H9 (cell line): ENCODE measurements around the gene PDE6D. TPM values are rescaled to one million over a fixed set of nuclear protein-coding genes. Genes with fewer than 3 reads are reported as not detected.
A peak's percentile ranks its signal among the peaks of the same experiment; 100 is the strongest.

Experiments
- DNase-seq: peaks from one replicate; pipeline ENCODE4 v3.0.0-alpha.2; 2017
- H2AFZ ChIP-seq: one replicate; pipeline ENCODE4 v1.6.1; 2013; ENCODE audit warnings: mild to moderate bottlenecking, low read length, control low read depth, moderate library complexity
- H2AK5ac ChIP-seq: 2 replicates; pipeline ENCODE4 v1.6.1; 2013; ENCODE audit warnings: low read length, control low read depth, mixed read lengths; ENCODE audit not compliant: insufficient read length
- H2BK120ac ChIP-seq: one replicate; pipeline ENCODE4 v1.6.1; 2013; ENCODE audit warnings: low read depth, mild to moderate bottlenecking, low read length, control low read depth, inconsistent platforms; ENCODE audit not compliant: poor library complexity, severe bottlenecking
- H2BK12ac ChIP-seq: 2 replicates; pipeline ENCODE4 v1.6.1; 2013; ENCODE audit warnings: low read length, control low read depth, mixed read lengths, low read depth; ENCODE audit not compliant: insufficient read length
- H2BK15ac ChIP-seq: 2 replicates; pipeline ENCODE4 v1.6.1; 2013; ENCODE audit warnings: low read depth, low read length, control low read depth
- H2BK20ac ChIP-seq: one replicate; pipeline ENCODE4 v1.6.1; 2013; ENCODE audit warnings: low read depth, mild to moderate bottlenecking, low read length, control low read depth, inconsistent platforms; ENCODE audit not compliant: poor library complexity, severe bottlenecking
- H2BK5ac ChIP-seq: 2 replicates; pipeline ENCODE4 v1.6.1; 2013; ENCODE audit warnings: low read length, control low read depth, mixed read lengths; ENCODE audit not compliant: insufficient read length
- H3K14ac ChIP-seq: 2 replicates; pipeline ENCODE4 v1.6.1; 2013; ENCODE audit warnings: low read length, control low read depth; ENCODE audit not compliant: insufficient read depth
- H3K18ac ChIP-seq: 2 replicates; pipeline ENCODE4 v1.6.1; 2013; ENCODE audit warnings: low read depth, mild to moderate bottlenecking, mixed read lengths, low read length, control low read depth; ENCODE audit not compliant: insufficient read length
- H3K23ac ChIP-seq: 2 replicates; pipeline ENCODE4 v1.6.1; 2013; ENCODE audit warnings: low read length, control low read depth, mixed read lengths, low read depth; ENCODE audit not compliant: insufficient read length
- H3K23me2 ChIP-seq: 2 replicates; pipeline ENCODE4 v1.6.1; 2013; ENCODE audit warnings: low read depth, mild to moderate bottlenecking, mixed read lengths, low read length, control low read depth; ENCODE audit not compliant: insufficient read length, poor library complexity, severe bottlenecking
- H3K27ac ChIP-seq: 2 replicates; pipeline ENCODE4 v1.5.1; 2013; ENCODE audit warnings: low read length, control low read depth, mixed read lengths, low read depth; ENCODE audit not compliant: insufficient read length
- H3K27me3 ChIP-seq: 2 replicates; pipeline ENCODE4 v1.6.1; 2013; ENCODE audit warnings: low read length, control low read depth, inconsistent platforms; ENCODE audit not compliant: insufficient read depth
- H3K4ac ChIP-seq: 2 replicates; pipeline ENCODE4 v1.6.1; 2013; ENCODE audit warnings: low read depth, mild to moderate bottlenecking, control low read depth, inconsistent platforms, low read length, moderate library complexity
- H3K4me1 ChIP-seq: 2 replicates; pipeline ENCODE4 v1.6.1; 2013; ENCODE audit warnings: low read length, control low read depth, inconsistent platforms; ENCODE audit not compliant: insufficient read depth
- H3K4me2 ChIP-seq: 2 replicates; pipeline ENCODE4 v1.6.1; 2013; ENCODE audit warnings: low read length, control low read depth, mixed read lengths; ENCODE audit not compliant: insufficient read length, insufficient read depth
- H3K56ac ChIP-seq: 2 replicates; pipeline ENCODE4 v1.6.1; 2013; ENCODE audit warnings: low read depth, mild to moderate bottlenecking, mixed read lengths, low read length, control low read depth; ENCODE audit not compliant: insufficient read length
- H3K79me1 ChIP-seq: 2 replicates; pipeline ENCODE4 v1.6.1; 2013; ENCODE audit warnings: low read depth, mild to moderate bottlenecking, moderate library complexity, low read length, control low read depth, inconsistent platforms; ENCODE audit not compliant: insufficient read depth, poor library complexity, severe bottlenecking
- H3K79me2 ChIP-seq: 2 replicates; pipeline ENCODE4 v1.6.1; 2013; ENCODE audit warnings: low read length, control low read depth, inconsistent platforms; ENCODE audit not compliant: insufficient read depth
- H3K9ac ChIP-seq: 2 replicates; pipeline ENCODE4 v1.6.1; 2013; ENCODE audit warnings: low read length, control low read depth, mixed read lengths; ENCODE audit not compliant: insufficient read length; ENCODE audit errors: extremely low read depth
- H3K9me3 ChIP-seq: one replicate; pipeline ENCODE4 v1.6.1; 2013; ENCODE audit warnings: low read depth, low read length, inconsistent platforms; ENCODE audit not compliant: control insufficient read depth
- H3T11ph ChIP-seq: one replicate; pipeline ENCODE4 v1.6.1; 2013; ENCODE audit warnings: mild to moderate bottlenecking, low read length, control low read depth, inconsistent platforms
- H4K20me1 ChIP-seq: one replicate; pipeline ENCODE4 v1.6.1; 2013; ENCODE audit not compliant: control insufficient read depth, insufficient read length, insufficient read depth
- H4K5ac ChIP-seq: 2 replicates; pipeline ENCODE4 v1.6.1; 2013; ENCODE audit warnings: low read depth, mild to moderate bottlenecking, mixed read lengths, low read length, control low read depth; ENCODE audit not compliant: insufficient read length
- H4K8ac ChIP-seq: replicated peaks from 2 replicates; pipeline ENCODE4 v1.6.1; 2013; ENCODE audit warnings: low read length, control low read depth, mixed read lengths, low read depth; ENCODE audit not compliant: insufficient read length
- H4K91ac ChIP-seq: 2 replicates; pipeline ENCODE4 v1.6.1; 2013; ENCODE audit warnings: low read depth, mild to moderate bottlenecking, moderate library complexity, mixed read lengths, low read length, control low read depth; ENCODE audit not compliant: insufficient read length
- H3K27ac Mint-ChIP-seq, 3 experiments: 2 replicates in 2 of 3; 3 replicates in 1 of 3; pipeline ENCODE4 v1.8.0; 2020 to 2021; ENCODE audit warnings: mixed read lengths in 3 of 3, mild to moderate bottlenecking in 1 of 3, moderate library complexity in 1 of 3
- H3K27me3 Mint-ChIP-seq: 2 replicates; pipeline ENCODE4 v1.8.0; 2021; ENCODE audit warnings: low read depth, mild to moderate bottlenecking, moderate library complexity, mixed read lengths
- H3K36me3 Mint-ChIP-seq, 3 experiments: 2 replicates in 2 of 3; 3 replicates in 1 of 3; pipeline ENCODE4 v1.8.0; 2020 to 2021; ENCODE audit warnings: low read depth in 3 of 3, mixed read lengths in 3 of 3; ENCODE audit not compliant: insufficient read depth in 1 of 3
- H3K4me1 Mint-ChIP-seq, 2 experiments: 2 replicates each; pipeline ENCODE4 v1.8.0; 2020; ENCODE audit warnings: mixed read lengths in 2 of 2
- H3K4me3 Mint-ChIP-seq, 2 experiments: 2 replicates in 1 of 2; 3 replicates in 1 of 2; pipeline ENCODE4 v1.8.0; 2020 to 2021; ENCODE audit warnings: mild to moderate bottlenecking in 2 of 2, mixed read lengths in 2 of 2, moderate library complexity in 1 of 2
- H3K9me3 Mint-ChIP-seq, 2 experiments: 2 replicates in 1 of 2; 3 replicates in 1 of 2; pipeline ENCODE4 v1.8.0; 2020; ENCODE audit warnings: mild to moderate bottlenecking in 2 of 2, mixed read lengths in 2 of 2, moderate library complexity in 1 of 2
- CTCF ChIP-seq: fragments of 200-600 bp; sonication (generic); conservative IDR thresholded peaks from 3 replicates; pipeline ENCODE4 v1.8.0; 2021; ENCODE audit warnings: antibody characterized with exemption, mild to moderate bottlenecking
- WGBS: extraction: QIAGEN DNeasy Blood & Tissue Kit; methylation state at CpG from one replicate; pipeline ENCODE4 v1.1.7; 2013; ENCODE audit warnings: missing lambda C conversion rate, low lambda C conversion rate, mixed read lengths; ENCODE audit not compliant: insufficient read length; ENCODE audit errors: extremely low coverage; 5-methylcytosine and 5-hydroxymethylcytosine counted together
- total RNA-seq: library from RNA; stranded (reverse); gene quantifications from 2 replicates; pipeline ENCODE4 v1.2.1, GENCODE V29; 2021

Gene PDE6D
- total RNA-seq, 1 experiment from 2014 or later: 33.7 TPM

GRCh38 chr2:231717281-231718171, 63.6 kb downstream of the PDE6D start:
- H2BK5ac ChIP-seq: no peak overlapping the region
- no peak overlapping the region for H3K27ac ChIP-seq
- H3K79me1 ChIP-seq: no peaks in the 10 kb centered on the region
- no peak overlapping the region for H3K18ac ChIP-seq
- Mint-ChIP-seq H3K36me3 (peaks cover 6 to 23% (median 13%) of the 10 kb centered on the region in 3 experiments; a peak in 6 of 7 replicates), H3K4me3 (peak overlapping the region in 1 of 2 experiments; percentile 57; a peak in 2 of 5 replicates), H3K27ac (peak overlapping the region; percentile 48 to 75 (median 74); a peak in 4 of 7 replicates), H3K4me1 (peaks cover 30 to 34% of the 10 kb centered on the region in 2 experiments), H3K27me3 (peaks cover 8% of the 10 kb centered on the region), H3K9me3 (no peaks in the 10 kb centered on the region)
- no peak overlapping the region for H3T11ph ChIP-seq
- no peaks in the 10 kb centered on the region for H3K23me2 ChIP-seq
- H3K14ac ChIP-seq: no peak overlapping the region
- H4K91ac ChIP-seq: no peak overlapping the region
- DNase-seq: peak; percentile 82
- no peak overlapping the region for H3K23ac ChIP-seq
- H3K4me1 ChIP-seq: no peaks in the 10 kb centered on the region
- WGBS: no CpG with 5 or more reads among the region's 13 CpGs
- no peak overlapping the region for H2AK5ac ChIP-seq
- H2BK15ac ChIP-seq: no peak overlapping the region
- H4K20me1 ChIP-seq: no peaks in the 10 kb centered on the region
- H3K9me3 ChIP-seq: no peaks in the 10 kb centered on the region
- no peak overlapping the region for H2BK20ac ChIP-seq
- TF ChIP-seq CTCF: no peak
- no peak overlapping the region for H3K4me2 ChIP-seq
- no peak overlapping the region for H3K9ac ChIP-seq
- H3K4ac ChIP-seq: no peak overlapping the region
- H2BK120ac ChIP-seq: no peak overlapping the region
- peaks cover under 1% of the 10 kb centered on the region; the same call in 1 of the 2 replicates for H3K79me2 ChIP-seq
- no peaks in the 10 kb centered on the region for H3K27me3 ChIP-seq
- H4K8ac ChIP-seq: no peak overlapping the region
- H2BK12ac ChIP-seq: no peak overlapping the region
- H4K5ac ChIP-seq: no peak overlapping the region
- H2AFZ ChIP-seq: no peak overlapping the region
- H3K56ac ChIP-seq: no peak overlapping the region
